ENCODE measurements around the gene ACSL4.

The ACSL4 gene

DNA sequence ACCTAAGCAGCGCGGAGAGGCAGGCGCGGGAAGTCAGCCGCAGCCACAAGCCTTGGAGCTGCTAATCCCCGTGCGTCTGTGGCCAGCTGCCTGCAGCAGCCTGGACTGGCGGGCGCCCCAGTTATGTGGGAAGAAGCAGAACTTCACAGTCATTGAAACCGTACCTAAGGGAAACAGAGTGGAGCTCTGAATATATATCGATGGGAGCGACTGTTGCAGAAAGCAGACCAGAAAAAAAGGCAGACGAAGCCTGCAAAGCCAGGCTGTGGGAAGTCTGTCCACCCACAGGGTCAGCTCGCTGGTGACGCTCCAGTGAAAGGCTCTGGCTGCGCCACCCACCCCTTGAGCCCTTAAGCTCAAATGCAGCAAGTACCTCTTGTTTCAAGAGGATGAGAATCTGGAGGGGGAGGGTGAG is 132.8 kb downstream of the ACSL4 start:
- TF ChIP-seq JUND (IDR thresholded peaks at IDR 0.05; ENCODE audit: low read depth), result no peak
- in situ Hi-C loops (cut with HindIII; ENCODE audit: low pct_unique_long_range_greater_than_20kb, low sequenced_read_pairs), result no loop called here
- DNase-seq (ENCODE audit: low read depth in 1 of 2, low spot score in 1 of 2), result no peak

DNA sequence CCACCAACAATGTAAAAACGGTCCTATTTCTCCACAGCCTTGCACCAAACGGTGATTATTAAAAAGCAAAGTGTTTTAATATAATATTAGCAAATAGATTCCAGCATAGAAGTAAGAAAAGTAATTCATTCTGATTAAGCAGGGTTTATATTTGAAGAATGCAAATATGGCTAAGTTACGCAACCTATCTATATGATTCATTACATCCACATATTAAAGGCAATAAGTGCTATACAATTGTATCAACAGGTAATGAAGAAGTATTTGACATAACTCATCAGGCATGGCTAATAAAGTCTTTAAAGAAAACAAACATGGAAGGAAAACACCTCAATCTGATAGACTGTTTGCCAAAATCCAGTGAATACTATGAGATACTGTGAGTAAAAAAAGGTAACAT is 137.0 kb downstream of the ACSL4 start:
- no peak for DNase-seq (ENCODE audit: low read depth in 1 of 2, low spot score in 1 of 2)
- in situ Hi-C loops (cut with HindIII; ENCODE audit: low pct_unique_long_range_greater_than_20kb, low sequenced_read_pairs), result no loop called here
- no peak for TF ChIP-seq JUND (IDR thresholded peaks at IDR 0.05; ENCODE audit: low read depth)
